ENCODE results near the gene PSMD4.

The PSMD4 gene

GRCh38 chr1:151254217-151255213 lies at the start of gene PSMD4:
PSMD4 (plus strand) TSS chr1:151254734; CDS start chr1:151254783, 49 bp downstream.
- TF ChIP-seq GATA3 (IDR thresholded peaks at IDR 0.05; ENCODE audit: low read depth, low read length) (no peak), GATA2 (IDR thresholded peaks at IDR 0.05; ENCODE audit: low read depth, low read length) (no peak)

GRCh38 chr1:151210830-151211229 lies 43.7 kb upstream of the PSMD4 start:
- no peak for TF ChIP-seq GATA3 (IDR thresholded peaks at IDR 0.05; ENCODE audit: low read depth, low read length)
- TF ChIP-seq GATA2 (IDR thresholded peaks at IDR 0.05; ENCODE audit: low read depth, low read length), result no peak

DNA sequence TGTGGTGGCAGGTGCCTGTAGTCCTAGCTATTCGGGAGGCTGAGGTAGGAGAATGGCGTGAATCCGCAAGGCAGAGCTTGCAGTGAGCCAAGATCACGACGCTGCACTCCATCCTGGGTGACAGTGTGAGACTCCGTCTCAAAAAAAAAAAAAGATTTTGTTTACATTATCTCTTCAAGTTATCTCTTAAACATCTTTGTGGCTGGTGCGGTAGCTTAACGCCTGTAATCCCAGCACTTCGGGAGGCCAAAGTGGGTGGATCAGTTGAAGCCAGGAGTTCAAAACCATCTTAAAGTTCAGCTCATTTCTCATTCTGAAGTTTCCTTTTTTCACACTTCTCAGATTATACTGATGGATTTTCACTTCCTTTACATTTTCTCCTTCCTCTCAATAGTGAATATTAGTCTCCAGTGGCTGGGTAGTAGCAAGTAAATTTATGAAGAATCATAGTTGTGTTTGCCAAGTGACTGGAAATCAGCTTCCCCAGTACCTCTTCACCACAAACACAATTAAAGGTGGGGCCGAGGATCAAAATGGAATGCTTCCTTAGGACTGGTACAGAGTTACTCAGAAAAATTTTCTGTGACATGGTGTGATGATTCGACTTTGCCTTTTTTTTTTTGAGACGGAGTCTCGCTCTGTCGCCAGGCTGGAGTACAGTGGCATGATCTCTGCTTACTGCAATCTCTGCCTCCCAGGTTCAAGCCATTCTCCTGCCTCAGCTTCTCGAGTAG lies 42.4 kb upstream of the PSMD4 start:
- TF ChIP-seq GATA3 (IDR thresholded peaks at IDR 0.05; ENCODE audit: low read depth, low read length), result no peak
- no peak for TF ChIP-seq GATA2 (IDR thresholded peaks at IDR 0.05; ENCODE audit: low read depth, low read length)

GRCh38 chr1:151213560-151213959 lies 41.0 kb upstream of the PSMD4 start:
- TF ChIP-seq GATA2 (IDR thresholded peaks at IDR 0.05; ENCODE audit: low read depth, low read length) (no peak), GATA3 (IDR thresholded peaks at IDR 0.05; ENCODE audit: low read depth, low read length) (no peak)

DNA sequence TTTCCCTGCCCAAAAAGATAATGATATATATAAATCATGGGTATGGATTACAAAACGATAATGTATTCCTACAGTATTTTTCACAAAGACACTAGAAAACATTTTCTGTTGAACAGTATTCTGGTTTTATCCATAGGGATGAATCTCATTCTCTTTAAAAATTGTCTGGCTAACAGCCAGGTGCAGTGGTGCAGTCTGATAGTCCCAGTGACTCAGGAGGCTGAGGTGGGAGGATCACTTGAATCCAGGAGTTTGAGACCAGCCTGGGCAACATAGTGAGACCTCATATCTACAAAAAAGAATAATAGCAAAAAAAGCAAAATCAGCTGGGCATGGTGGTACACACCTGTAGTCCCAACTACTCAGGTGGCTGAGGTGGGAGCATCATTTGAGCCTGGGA lies 32.9 kb upstream of the PSMD4 start:
- TF ChIP-seq GATA2 (IDR thresholded peaks at IDR 0.05; ENCODE audit: low read depth, low read length) (no peak), GATA3 (IDR thresholded peaks at IDR 0.05; ENCODE audit: low read depth, low read length) (no peak)

- no peak for TF ChIP-seq GATA2 (IDR thresholded peaks at IDR 0.05; ENCODE audit: low read depth, low read length)
- TF ChIP-seq GATA3 (IDR thresholded peaks at IDR 0.05; ENCODE audit: low read depth, low read length), result no peak
These were observed 32.4 kb upstream of the PSMD4 start for GRCh38 chr1:151222130-151222529.

DNA sequence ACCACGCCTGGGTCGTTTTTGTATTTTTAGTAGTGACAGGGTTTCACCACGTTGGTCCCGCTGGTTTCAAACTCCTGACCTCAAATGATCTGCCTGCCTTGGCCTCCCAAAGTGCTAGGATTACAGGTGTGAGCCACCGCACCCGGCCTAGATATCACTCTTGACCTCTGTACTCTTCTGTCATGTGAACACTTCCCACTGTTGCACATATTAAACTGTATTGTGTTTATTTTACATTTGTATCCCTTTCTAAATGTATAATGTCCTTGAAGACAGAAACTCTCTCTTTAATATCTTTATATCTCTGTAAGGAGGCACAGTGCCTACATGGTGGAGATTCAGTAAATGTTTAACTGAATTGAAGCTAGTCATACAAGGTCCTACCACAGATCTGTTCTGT lies 19.3 kb upstream of the PSMD4 start:
- TF ChIP-seq GATA3 (IDR thresholded peaks at IDR 0.05; ENCODE audit: low read depth, low read length) (no peak), GATA2 (IDR thresholded peaks at IDR 0.05; ENCODE audit: low read depth, low read length) (no peak)

- TF ChIP-seq GATA2 (IDR thresholded peaks at IDR 0.05; ENCODE audit: low read depth, low read length) (no peak), GATA3 (IDR thresholded peaks at IDR 0.05; ENCODE audit: low read depth, low read length) (no peak)
These were observed 16.7 kb upstream of the PSMD4 start for GRCh38 chr1:151237678-151238466.

GRCh38 chr1:151238467-151238739 lies 16.1 kb upstream of the PSMD4 start:
- no peak for TF ChIP-seq GATA3 (IDR thresholded peaks at IDR 0.05; ENCODE audit: low read depth, low read length)
- TF ChIP-seq GATA2 (IDR thresholded peaks at IDR 0.05; ENCODE audit: low read depth, low read length), result no peak

GRCh38 chr1:151242442-151242841 lies 12.1 kb upstream of the PSMD4 start:
- TF ChIP-seq GATA2 (IDR thresholded peaks at IDR 0.05; ENCODE audit: low read depth, low read length) (no peak), GATA3 (IDR thresholded peaks at IDR 0.05; ENCODE audit: low read depth, low read length) (no peak)

GRCh38 chr1:151243683-151244216 lies 10.8 kb upstream of the PSMD4 start:
- TF ChIP-seq GATA3 (IDR thresholded peaks at IDR 0.05; ENCODE audit: low read depth, low read length), result no peak
- no peak for TF ChIP-seq GATA2 (IDR thresholded peaks at IDR 0.05; ENCODE audit: low read depth, low read length)

GRCh38 chr1:151246786-151247185 lies 7.7 kb upstream of the PSMD4 start:
- TF ChIP-seq GATA3 (IDR thresholded peaks at IDR 0.05; ENCODE audit: low read depth, low read length), result no peak
- no peak for TF ChIP-seq GATA2 (IDR thresholded peaks at IDR 0.05; ENCODE audit: low read depth, low read length)

GRCh38 chr1:151251656-151252470 lies 2.7 kb upstream of the PSMD4 start:
- TF ChIP-seq GATA3 (IDR thresholded peaks at IDR 0.05; ENCODE audit: low read depth, low read length), result no peak
- no peak for TF ChIP-seq GATA2 (IDR thresholded peaks at IDR 0.05; ENCODE audit: low read depth, low read length)

Measured in SH-SY5Y (cell line).